Measurements from ENCODE around the gene RHOB. TPM values are rescaled to one million over a fixed set of nuclear protein-coding genes. Genes with fewer than 3 reads are reported as not detected.

RHOB gene
- total RNA-seq, 1 experiment from 2014 or later = 38.9 TPM

- ATAC-seq (no peak), DNase-seq (ENCODE audit: low read depth, low spot score) (no peak)
- in situ Hi-C loops (cut with HindIII; ENCODE audit: low pct_unique_long_range_greater_than_20kb, low sequenced_read_pairs) = no loop called here
- TF ChIP-seq TCF7L2 (IDR thresholded peaks at IDR 0.05; ENCODE audit: low read depth, low read length) (no peak), POLR2AphosphoS5 (IDR thresholded peaks at IDR 0.05; ENCODE audit: low read depth, low read length) (no peak), REST (IDR thresholded peaks at IDR 0.05; ENCODE audit: insufficient read depth in 1 of 2, low read depth in 2 of 2, low read length in 1 of 2) (no peak), CTCF (IDR thresholded peaks at IDR 0.05) (no peak), SIN3A (IDR thresholded peaks at IDR 0.05; ENCODE audit: borderline replicate concordance, insufficient read depth, low read depth, low read length) (no peak)
- no peak overlapping the region for H3K4me3 ChIP-seq (ENCODE audit: low read depth in 2 of 2, low read length in 2 of 2)
- no TSS peak for BruUV-seq (replicated peaks)
- H3K36me3 ChIP-seq (ENCODE audit: control insufficient read depth, insufficient read depth, low read length) = no peaks in the 10 kb centered on the region
- H3K4me1 ChIP-seq (ENCODE audit: control insufficient read depth, insufficient read depth, low read length) = no peaks in the 10 kb centered on the region
- CTCF ChIA-PET = interaction anchor here (1.2 kb wide), 1 partner anchor 8 kb away, joined by 12 read pairs; no protein-coding TSS in a partner anchor
- H3K9me3 ChIP-seq (ENCODE audit: control insufficient read depth, insufficient read depth, low read depth, low read length) = peaks cover 3% of the 10 kb centered on the region
- intact Hi-C loops (cut with micrococcal nuclease; ENCODE audit: unreplicated experiment) = no loop called here
- H3K27me3 ChIP-seq (ENCODE audit: control insufficient read depth, insufficient read depth, low read length) = no peaks in the 10 kb centered on the region; the same call in 1 of the 2 replicates
- POLR2A ChIA-PET = interaction anchor here (0.6 to 0.7 kb wide), 3 partner anchors 20 to 179 kb away, joined by 3 to 7 read pairs (median 6); partner anchors contain the start of gene SDC1
- no peak overlapping the region for H3K27ac ChIP-seq (ENCODE audit: low read length)
Measured at GRCh38 chr2:20403774-20404312, 43.0 kb upstream of the RHOB start.

GRCh38 chr2:20404950-20405349 is 41.9 kb upstream of the RHOB start:
- H3K27ac ChIP-seq (ENCODE audit: low read length) = no peak overlapping the region
- intact Hi-C loops (cut with micrococcal nuclease; ENCODE audit: unreplicated experiment) = no loop called here
- no peak overlapping the region for H3K4me3 ChIP-seq (ENCODE audit: low read depth in 2 of 2, low read length in 2 of 2)
- TF ChIP-seq POLR2AphosphoS5 (IDR thresholded peaks at IDR 0.05; ENCODE audit: low read depth, low read length) (no peak), SIN3A (IDR thresholded peaks at IDR 0.05; ENCODE audit: borderline replicate concordance, insufficient read depth, low read depth, low read length) (no peak), CTCF (IDR thresholded peaks at IDR 0.05) (no peak), REST (IDR thresholded peaks at IDR 0.05; ENCODE audit: insufficient read depth in 1 of 2, low read depth in 2 of 2, low read length in 1 of 2) (no peak), TCF7L2 (IDR thresholded peaks at IDR 0.05; ENCODE audit: low read depth, low read length) (no peak)
- no peaks in the 10 kb centered on the region for H3K4me1 ChIP-seq (ENCODE audit: control insufficient read depth, insufficient read depth, low read length)
- DNase-seq (ENCODE audit: low read depth, low spot score) = no peak
- no TSS peak for BruUV-seq (replicated peaks)
- in situ Hi-C loops (cut with HindIII; ENCODE audit: low pct_unique_long_range_greater_than_20kb, low sequenced_read_pairs) = no loop called here
- ChIA-PET CTCF (no interaction called here), POLR2A (no interaction called here)
- no peaks in the 10 kb centered on the region; the same call in 1 of the 2 replicates for H3K27me3 ChIP-seq (ENCODE audit: control insufficient read depth, insufficient read depth, low read length)
- peaks cover 8% of the 10 kb centered on the region for H3K9me3 ChIP-seq (ENCODE audit: control insufficient read depth, insufficient read depth, low read depth, low read length)
- no peak for ATAC-seq
- H3K36me3 ChIP-seq (ENCODE audit: control insufficient read depth, insufficient read depth, low read length) = no peaks in the 10 kb centered on the region

Data from Panc1 (cell line).